Putamen (tissue), 1 donor: ENCODE measurements around the gene DIS3L2.

Experiments used
- DNase-seq: peaks from one replicate; pipeline ENCODE4 v3.0.0-alpha.2; 2016; ENCODE audit warnings: low spot score

DIS3L2 gene

GRCh38 chr2:232264081-232264480, 302.6 kb downstream of the DIS3L2 start:
- DNase-seq, result no peak

GRCh38 chr2:232265329-232265728, 303.8 kb downstream of the DIS3L2 start:
- DNase-seq, result no peak

GRCh38 chr2:232268636-232269165, 307.2 kb downstream of the DIS3L2 start:
- no peak for DNase-seq

GRCh38 chr2:232269867-232270266, 308.4 kb downstream of the DIS3L2 start:
- DNase-seq, result no peak

- no peak for DNase-seq
These were observed 312.6 kb downstream of the DIS3L2 start for GRCh38 chr2:232273903-232274643.

- no peak for DNase-seq
These were observed 314.2 kb downstream of the DIS3L2 start for GRCh38 chr2:232275670-232276069.

- DNase-seq, result no peak
These were observed 314.7 kb downstream of the DIS3L2 start for GRCh38 chr2:232276084-232276732.

- DNase-seq, result no peak
These were observed 315.3 kb downstream of the DIS3L2 start for GRCh38 chr2:232276733-232277313.

GRCh38 chr2:232278534-232278933, 317.0 kb downstream of the DIS3L2 start:
- no peak for DNase-seq

- DNase-seq, result no peak
These were observed 318.8 kb downstream of the DIS3L2 start for GRCh38 chr2:232280341-232280740.

GRCh38 chr2:232281858-232282507, 320.5 kb downstream of the DIS3L2 start:
- no peak for DNase-seq

GRCh38 chr2:232282508-232283055, 321.1 kb downstream of the DIS3L2 start:
- DNase-seq, result no peak

GRCh38 chr2:232286001-232286868, 324.7 kb downstream of the DIS3L2 start:
- DNase-seq, result no peak

GRCh38 chr2:232287316-232287715, 325.8 kb downstream of the DIS3L2 start:
- DNase-seq, result no peak

- no peak for DNase-seq
These were observed 327.0 kb downstream of the DIS3L2 start for GRCh38 chr2:232288489-232289030.

- DNase-seq, result no peak
These were observed 329.2 kb downstream of the DIS3L2 start for GRCh38 chr2:232290668-232291067.

GRCh38 chr2:232291343-232291742, 329.8 kb downstream of the DIS3L2 start:
- DNase-seq, result no peak

- DNase-seq, result no peak
These were observed 331.1 kb downstream of the DIS3L2 start for GRCh38 chr2:232292395-232293154.

- DNase-seq, result no peak
These were observed 331.7 kb downstream of the DIS3L2 start for GRCh38 chr2:232293191-232293590.

- no peak for DNase-seq
These were observed 334.5 kb downstream of the DIS3L2 start for GRCh38 chr2:232295971-232296370.
